Heart left ventricle (tissue), 16 donors: ENCODE measurements around the gene BRF1. TPM values are rescaled to one million over a fixed set of nuclear protein-coding genes. Genes with fewer than 3 reads are reported as not detected.
A peak's percentile ranks its signal among the peaks of the same experiment; 100 is the strongest.

Source experiments
- ATAC-seq, 4 donors: fragments of 200-7000 bp; cut with Tn5 transposase; one replicate each; pipeline ENCODE4 v1.9.1; 2020 to 2022; ENCODE audit warnings: moderate library complexity in 4 of 4, mild to moderate bottlenecking in 3 of 4, moderate number of reproducible peaks in 1 of 4
- DNase-seq, 5 donors: peaks; one replicate each; pipeline ENCODE4 v3.0.0-alpha.2; 2020
- H3K27ac ChIP-seq, 12 donors: fragments of 200-600 bp; sonication (generic) in 4 of 12; one replicate each; pipeline versions ENCODE4 v1.5.0 to v1.8.0; 2016 to 2022; ENCODE audit warnings: mild to moderate bottlenecking in 2 of 12
- H3K27me3 ChIP-seq, 9 donors: fragments of 200-600 bp; sonication (generic) in 2 of 9; one replicate each; pipeline versions ENCODE4 v1.5.1 to v1.8.0; 2016 to 2022; ENCODE audit warnings: mild to moderate bottlenecking in 3 of 9
- H3K36me3 ChIP-seq, 9 donors: fragments of 200-600 bp; sonication (generic) in 2 of 9; one replicate each; pipeline versions ENCODE4 v1.5.0 to v1.8.0; 2018 to 2022; ENCODE audit warnings: mild to moderate bottlenecking in 2 of 9
- H3K4me1 ChIP-seq, 12 donors: fragments of 200-600 bp; sonication (generic) in 4 of 12; one replicate each; pipeline versions ENCODE4 v1.5.0 to v1.8.0; 2016 to 2022; ENCODE audit warnings: mild to moderate bottlenecking in 3 of 12
- H3K4me3 ChIP-seq, 12 donors: fragments of 200-600 bp; sonication (generic) in 4 of 12; one replicate each; pipeline versions ENCODE4 v1.5.0 to v1.8.0; 2017 to 2022; ENCODE audit warnings: mild to moderate bottlenecking in 9 of 12, moderate library complexity in 4 of 12
- H3K9me3 ChIP-seq, 12 donors: fragments of 200-600 bp; sonication (generic) in 4 of 12; one replicate each; pipeline versions ENCODE4 v1.5.0 to v1.8.0; 2016 to 2022; ENCODE audit warnings: mild to moderate bottlenecking in 1 of 12
- CTCF ChIP-seq, 12 donors: fragments of 200-600 bp; sonication (generic) in 4 of 12; IDR thresholded peaks; one replicate each; pipeline versions ENCODE4 v1.5.0 to v1.8.0; 2018 to 2022; ENCODE audit warnings: antibody characterized with exemption in 12 of 12, mild to moderate bottlenecking in 5 of 12
- POLR2A ChIP-seq, 2 donors: fragments of 450-650 bp; IDR thresholded peaks; one replicate each; pipeline ENCODE4 v1.6.1; 2017; ENCODE audit warnings: antibody characterized with exemption in 2 of 2, mild to moderate bottlenecking in 2 of 2, moderate library complexity in 2 of 2
- WGBS, 4 donors: extraction: QIAGEN DNeasy Blood & Tissue Kit in 2 of 4; methylation state at CpG; one replicate each; pipeline versions ENCODE4 v1.1.5 to v1.1.7; 2013 to 2018; 5-methylcytosine and 5-hydroxymethylcytosine counted together
- intact Hi-C, 10 donors: fragments of 100-400 bp; cut with DNase I; formaldehyde crosslinking; loops; one replicate each; pipeline versions ENCODE4 v1.11.1 to v1.14.2; 2022
- polyA plus RNA-seq, 2 donors: library from polyadenylated mRNA; stranded (reverse); fragments of 200-250 nt; gene quantifications; one replicate each; pipeline ENCODE4 v1.2.3, GENCODE V29; 2013
- total RNA-seq, 9 donors: library from RNA; depleted of rRNA in 2 of 9; stranded (reverse); fragments of >200 nt in 2 of 9; fragmentation: NEBNext Ultra II Directional in 3 of 9; extraction: Animal tissue kit (Norgen Biotek cat#: 25700) in 3 of 9; gene quantifications; one replicate each; pipeline versions ENCODE4 v1.1.0 to v1.2.4, GENCODE V29; 2016 to 2023
- donor health status: ischemic (EF 13 %, LVEDD 7.1; RV severe dilation, severe dysfunction).
- donor health status: healthy with polysubstance abuse.
- donor health status: DM: no; HTN: yes; CAD: no.
- donor health status: DM: no; HTN: no; CAD: no.
- donor health status: ischemic (EF 25% LVEDD 6.9; RV normal size, moderate dysfunction).
- donor health status: ischemic (EF 25% LVEDD 5.7; RV mildly dilated, moderate dysfunction).
- donor health status: healthy.
- donor health status: DM: yes; HTN: yes; CAD: no.
- donor health status: ischemic (EF 35%, LVEDD 5.7; RV mildly dilated, moderate dysfunction).
- donor health status: nonischemic (EF 11% LVEDD 7.7; RV severe dilation, severe dysfunction).
- donor health status: DM: yes; HTN: yes; CAD: no.
- donor health status: PGD.
- donor health status: ischemic (EF 29% LVEDD 5.4; RV normal size, mild dysfunction).
- donor health status: nonischemic (EF 23%, LVEDD 6.1; RV moderate dilation, normal function).

The BRF1 gene
- total and polyA plus RNA-seq, 11 donors = 13.3 to 25.3 (median 18.7) TPM

- Histone ChIP-seq H3K27ac (no peak overlapping the region), H3K9me3 (no peaks in the 10 kb centered on the region), H3K27me3 (peaks cover 0 to 22% (median 0%) of the 10 kb centered on the region in 9 donors), H3K4me1 (peaks cover 14 to 28% (median 22%) of the 10 kb centered on the region in 12 donors), H3K4me3 (no peak overlapping the region), H3K36me3 (peaks cover 0 to 3% (median 0%) of the 10 kb centered on the region in 9 donors)
- ATAC-seq (no peak), DNase-seq (no peak)
- intact Hi-C loops = no loop called here
- no peak for TF ChIP-seq CTCF (IDR thresholded peaks at IDR 0.05)
- TF ChIP-seq POLR2A (IDR thresholded peaks at IDR 0.05) = no peak
- 93 to 95% (median 94%) methylated on average over 10 to 13 of the region's 13 CpGs for WGBS, 4 donors
These were observed 127.7 kb downstream of the BRF1 start for GRCh38 chr14:105173145-105173544.

- TF ChIP-seq POLR2A (IDR thresholded peaks at IDR 0.05) = no peak
- H3K4me3 ChIP-seq = no peak overlapping the region
- no peaks in the 10 kb centered on the region for H3K9me3 ChIP-seq
- no peak overlapping the region for H3K27ac ChIP-seq
- intact Hi-C loops = no loop called here
- ATAC-seq (no peak), DNase-seq (no peak)
- H3K27me3 ChIP-seq = peaks cover 0 to 27% (median 0%) of the 10 kb centered on the region in 9 donors
- peaks cover 14 to 33% (median 23%) of the 10 kb centered on the region in 12 donors for H3K4me1 ChIP-seq
- WGBS, 4 donors = 65 to 83% (median 73%) methylated on average over 3 to 7 of the region's 7 CpGs
- peaks cover 0 to 3% (median 0%) of the 10 kb centered on the region in 9 donors for H3K36me3 ChIP-seq
These were observed 128.3 kb downstream of the BRF1 start for GRCh38 chr14:105172476-105172875.

GRCh38 chr14:105171004-105171673 is 129.7 kb downstream of the BRF1 start:
- peaks cover 0 to 36% (median 0%) of the 10 kb centered on the region in 9 donors for H3K27me3 ChIP-seq
- DNase-seq = peak in 1 of 5 donors; percentile 74
- ATAC-seq = peak in 3 of 4 donors; percentile 41 to 49 (median 45)
- no peak for TF ChIP-seq CTCF (IDR thresholded peaks at IDR 0.05)
- no peak for TF ChIP-seq POLR2A (IDR thresholded peaks at IDR 0.05)
- H3K4me3 ChIP-seq = no peak overlapping the region
- H3K36me3 ChIP-seq = peaks cover 0 to 2% (median 0%) of the 10 kb centered on the region in 9 donors
- H3K9me3 ChIP-seq = no peaks in the 10 kb centered on the region
- peak overlapping the region in 9 of 12 donors; percentile 33 to 78 (median 48) for H3K27ac ChIP-seq
- intact Hi-C loops = no loop called here
- WGBS, 4 donors = 8 to 25% (median 21%) methylated on average over 12 to 19 of the region's 19 CpGs
- peaks cover 14 to 47% (median 31%) of the 10 kb centered on the region in 12 donors for H3K4me1 ChIP-seq

GRCh38 chr14:105169776-105170655 is 130.8 kb downstream of the BRF1 start:
- TF ChIP-seq CTCF (IDR thresholded peaks at IDR 0.05) (no peak), POLR2A (IDR thresholded peaks at IDR 0.05) (no peak)
- Histone ChIP-seq H3K4me1 (peaks cover 14 to 58% (median 38%) of the 10 kb centered on the region in 12 donors), H3K9me3 (no peaks in the 10 kb centered on the region), H3K27me3 (peaks cover 0 to 36% (median 0%) of the 10 kb centered on the region in 9 donors), H3K36me3 (no peaks in the 10 kb centered on the region), H3K27ac (peak overlapping the region in 8 of 12 donors; percentile 64 to 82 (median 72)), H3K4me3 (no peak overlapping the region)
- intact Hi-C loops = loop anchor here in 6 of 10 donors (2.0 to 10.0 kb wide), 4 partner anchors 27 to 78 kb away; no protein-coding TSS in a partner anchor
- DNase-seq (no peak), ATAC-seq (no peak)
- WGBS, 4 donors = 80 to 87% (median 83%) methylated on average over 17 to 22 of the region's 22 CpGs
